ENCODE results near the gene ABLIM1.
A peak's percentile ranks its signal among the peaks of the same experiment; 100 is the strongest.

Gene ABLIM1

GRCh38 chr10:114458216-114458920 is 199.7 kb downstream of the ABLIM1 start:
- DNase-seq (ENCODE audit: low spot score): no peak

DNA sequence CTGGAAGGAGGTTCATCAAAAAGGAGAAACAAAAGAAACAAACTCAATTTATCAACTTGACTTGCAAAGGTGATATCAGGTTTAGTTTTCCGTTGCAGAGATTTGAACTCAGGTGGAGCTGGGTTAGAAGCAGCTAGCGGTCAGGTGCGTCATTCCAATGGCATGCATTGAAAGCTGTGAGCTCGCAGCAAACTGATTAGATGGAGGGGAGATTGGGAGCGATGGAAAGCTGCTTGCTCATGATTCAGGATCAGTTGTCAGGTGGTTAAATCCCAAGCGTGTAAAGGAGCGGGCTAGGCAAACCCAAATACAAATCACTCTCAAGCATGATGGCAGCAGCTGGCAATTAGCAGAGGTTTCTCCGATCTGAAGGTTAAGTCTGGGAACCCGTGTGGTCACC is 204.5 kb downstream of the ABLIM1 start:
- no peak for DNase-seq (ENCODE audit: low spot score)

- no peak for DNase-seq (ENCODE audit: low spot score)
Observed at GRCh38 chr10:114448897-114449296, 209.2 kb downstream of the ABLIM1 start.

GRCh38 chr10:114445332-114445731 is 212.7 kb downstream of the ABLIM1 start:
- no peak for DNase-seq (ENCODE audit: low spot score)

- no peak for DNase-seq (ENCODE audit: low spot score)
Observed at GRCh38 chr10:114444819-114445218, 213.3 kb downstream of the ABLIM1 start.

- no peak for DNase-seq (ENCODE audit: low spot score)
Observed at GRCh38 chr10:114442091-114442630, 215.9 kb downstream of the ABLIM1 start.

DNA sequence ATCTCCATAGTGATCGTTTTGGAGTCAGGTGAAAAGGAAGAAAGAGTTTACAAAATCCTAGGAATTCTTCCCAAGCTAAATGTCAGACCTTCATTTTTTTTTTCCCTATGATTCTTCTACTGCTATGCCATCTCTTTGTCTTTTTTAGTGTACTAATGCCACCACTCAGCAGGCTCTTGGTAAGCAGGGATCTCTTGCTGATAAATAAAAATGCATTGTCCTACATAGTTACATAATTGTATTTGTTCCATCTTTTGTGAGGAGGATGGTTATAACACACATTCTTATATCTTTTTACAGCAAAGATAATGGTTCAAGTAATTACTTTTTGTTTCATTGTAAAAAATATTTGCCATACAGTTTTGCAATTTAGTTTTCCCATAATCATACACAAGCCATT is 217.0 kb downstream of the ABLIM1 start:
- no peak for DNase-seq (ENCODE audit: low spot score)

GRCh38 chr10:114437473-114438292 is 220.4 kb downstream of the ABLIM1 start:
- DNase-seq (ENCODE audit: low spot score): peak; percentile 56

DNA sequence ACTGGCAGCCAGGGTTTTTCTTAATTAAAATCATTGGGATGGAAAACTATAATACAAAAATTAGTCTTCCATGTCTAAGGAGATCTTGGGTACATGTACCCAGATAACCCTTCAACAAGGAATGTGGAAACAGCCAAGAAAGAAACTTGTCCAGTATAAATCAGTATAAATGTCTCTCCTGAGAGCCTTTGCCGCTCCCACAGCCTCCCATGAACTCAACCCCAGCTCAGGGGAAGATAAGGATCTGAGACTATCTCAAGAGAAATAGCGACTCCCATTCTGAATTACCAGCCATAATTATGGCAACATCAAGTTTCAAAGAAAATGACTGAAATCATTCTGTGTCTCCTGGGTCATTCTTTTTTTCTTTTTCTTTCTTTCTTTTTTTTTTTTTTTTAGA is 221.1 kb downstream of the ABLIM1 start:
- DNase-seq (ENCODE audit: low spot score): no peak

DNA sequence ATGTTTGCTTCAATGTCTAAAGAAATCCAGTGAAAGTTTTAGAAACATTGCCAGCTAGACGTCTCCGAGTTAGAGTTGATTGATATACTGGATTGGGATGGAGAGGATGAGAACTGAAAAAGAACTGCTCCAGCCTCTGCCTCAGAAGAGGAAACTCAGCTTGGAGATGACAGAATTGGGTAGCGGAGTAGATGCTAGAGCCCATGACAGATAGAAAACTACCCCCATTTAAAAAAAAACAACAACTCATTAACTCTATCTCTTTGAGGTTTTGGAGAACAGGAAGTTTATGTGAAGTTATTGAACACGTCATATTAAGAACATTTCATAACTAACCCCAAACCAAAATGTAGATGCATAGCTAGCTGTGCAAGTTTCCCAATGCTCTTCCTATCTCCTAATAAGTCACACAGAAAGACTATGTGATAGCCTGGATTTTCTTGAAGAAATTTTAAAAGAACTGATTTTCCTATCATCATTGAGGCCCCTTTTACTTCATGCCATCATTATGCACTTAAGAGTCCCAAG is 225.4 kb downstream of the ABLIM1 start:
- no peak for DNase-seq (ENCODE audit: low spot score)

GRCh38 chr10:114431414-114432135 is 226.5 kb downstream of the ABLIM1 start:
- no peak for DNase-seq (ENCODE audit: low spot score)

DNA sequence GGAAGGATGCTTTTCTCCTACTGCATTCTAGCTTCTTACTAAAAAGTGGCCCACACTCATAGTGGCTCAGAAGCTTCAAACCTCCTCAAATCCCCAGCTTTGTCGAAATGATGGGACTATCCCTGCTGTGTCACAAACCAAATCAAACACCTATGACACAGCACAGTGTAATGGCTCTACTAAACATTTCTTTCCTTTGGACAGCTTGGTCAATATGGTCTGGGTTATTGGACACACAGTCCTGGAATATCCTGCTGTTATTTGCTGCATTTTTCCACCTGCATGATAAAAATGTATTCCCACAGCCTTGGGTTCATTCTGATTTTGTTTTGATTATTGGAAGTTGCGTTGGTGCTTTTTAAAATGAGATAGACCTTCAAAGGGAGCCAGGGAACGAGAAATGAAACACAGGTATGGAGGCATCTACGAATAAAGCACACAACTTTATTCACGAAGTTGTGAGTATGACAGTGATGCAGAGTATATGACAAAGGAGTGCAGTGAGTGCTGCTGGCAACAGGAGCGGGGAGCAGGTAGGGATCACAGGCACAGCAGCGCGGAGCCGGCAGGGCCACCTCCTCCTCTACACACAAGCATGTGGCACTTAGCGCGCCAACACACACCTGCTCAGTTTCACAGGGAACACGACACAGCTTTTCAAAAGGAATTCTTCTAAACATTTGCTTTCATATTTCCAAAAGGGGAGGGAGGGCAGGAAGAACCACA is 227.2 kb downstream of the ABLIM1 start:
- no peak for DNase-seq (ENCODE audit: low spot score)

GRCh38 chr10:114429581-114430335 is 228.3 kb downstream of the ABLIM1 start:
- no peak for DNase-seq (ENCODE audit: low spot score)

- DNase-seq (ENCODE audit: low spot score): no peak
Observed at GRCh38 chr10:114427124-114427852, 230.8 kb downstream of the ABLIM1 start.

DNA sequence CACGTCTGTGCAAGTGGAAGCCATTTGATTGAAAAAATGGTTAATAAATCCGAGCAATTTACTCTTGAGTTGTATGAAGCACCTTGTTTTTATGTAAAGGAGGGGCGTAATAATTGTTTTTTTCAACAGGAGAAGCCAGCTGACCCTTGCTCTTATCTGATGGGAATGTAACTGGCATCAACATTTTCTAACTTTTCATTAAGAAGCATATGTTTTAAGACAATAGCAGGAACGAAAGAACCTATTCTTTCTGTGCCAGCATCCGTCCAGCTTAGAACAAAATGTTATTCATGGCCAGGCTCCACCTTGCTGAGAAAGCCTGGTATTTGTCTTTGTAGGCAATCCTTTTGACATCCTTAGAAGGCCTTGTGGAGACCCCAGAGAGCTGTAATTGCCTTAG is 231.6 kb downstream of the ABLIM1 start:
- no peak for DNase-seq (ENCODE audit: low spot score)

GRCh38 chr10:114420811-114421485 is 237.1 kb downstream of the ABLIM1 start:
- no peak for DNase-seq (ENCODE audit: low spot score)

GRCh38 chr10:114418109-114418508 is 240.0 kb downstream of the ABLIM1 start:
- DNase-seq (ENCODE audit: low spot score): no peak

- DNase-seq (ENCODE audit: low spot score): no peak
Observed at GRCh38 chr10:114412907-114413797, 244.9 kb downstream of the ABLIM1 start.
